HG03342 (cell line): ENCODE measurements around the gene DTX3.
"Not testable (repeated sequence)": the region's sequence is repeated elsewhere in the genome, so short reads cannot be mapped to it uniquely, and the experiment has no call there.

ENCODE experiments used
- ATAC-seq: cut with Tn5 transposase; IDR thresholded peaks from one replicate; pipeline ENCODE4 v1.9.1; 2021; ENCODE audit warnings: mild to moderate bottlenecking, moderate library complexity; ENCODE audit not compliant: unreplicated experiment

The DTX3 gene

DNA sequence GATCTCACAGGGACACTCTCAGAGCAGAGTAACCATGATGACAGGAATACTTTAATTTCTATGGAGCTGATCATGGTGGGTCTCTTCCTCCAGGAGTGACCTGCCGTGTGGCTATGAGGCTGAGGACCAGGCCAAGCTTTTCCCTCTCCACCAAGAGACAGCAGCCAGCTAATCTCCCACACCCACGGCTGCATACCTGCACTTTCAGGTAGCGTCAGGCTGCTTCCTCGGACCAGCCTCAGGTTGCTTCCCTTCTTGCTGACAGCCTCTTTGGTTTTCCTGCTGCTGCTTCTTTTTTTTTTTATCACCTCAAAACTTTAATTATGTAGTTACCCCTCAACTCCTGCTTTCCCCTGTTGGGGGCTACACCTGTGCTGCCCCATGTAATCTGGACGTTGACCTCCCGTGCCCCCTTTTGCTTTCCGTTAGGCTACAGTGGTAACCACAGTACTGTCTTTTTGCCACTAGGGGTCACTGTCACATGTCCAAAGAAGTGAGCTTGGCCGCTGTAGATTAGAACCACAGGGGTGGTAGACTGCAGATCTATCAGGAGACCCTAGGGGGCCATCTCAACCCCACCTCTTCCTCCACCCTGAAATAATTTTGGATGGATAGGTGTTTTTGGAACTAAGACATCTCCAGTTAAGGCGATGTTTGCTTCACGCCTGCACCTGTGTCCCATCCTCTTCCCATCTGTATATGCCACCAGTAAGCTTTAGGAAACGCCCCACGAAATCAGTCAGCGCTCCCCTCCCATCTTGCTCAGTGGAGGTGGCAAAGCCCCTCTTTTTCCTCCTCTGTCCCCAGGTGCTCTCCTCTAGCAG is 21.4 kb upstream of the DTX3 start:
- peak; percentile 96 for ATAC-seq

DNA sequence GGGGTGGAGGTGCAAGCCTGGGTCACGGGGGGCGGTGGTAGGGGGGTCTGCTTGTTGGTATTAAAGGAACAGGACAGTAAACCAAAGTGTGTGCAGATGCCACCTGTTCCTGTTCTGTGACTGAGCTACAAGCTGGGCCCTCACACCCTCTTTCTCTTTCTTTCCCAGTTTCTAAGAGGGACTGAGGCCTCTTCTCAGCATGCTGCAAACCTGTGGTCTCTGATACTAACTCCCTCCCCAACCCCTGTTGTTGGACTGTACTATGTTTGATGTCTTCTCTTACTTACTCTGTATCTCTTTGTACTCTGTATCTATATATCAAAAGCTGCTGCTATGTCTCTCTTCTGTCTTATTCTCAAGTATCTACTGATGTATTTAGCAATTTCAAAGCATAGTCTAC is 20.6 kb upstream of the DTX3 start:
- no peak for ATAC-seq

DNA sequence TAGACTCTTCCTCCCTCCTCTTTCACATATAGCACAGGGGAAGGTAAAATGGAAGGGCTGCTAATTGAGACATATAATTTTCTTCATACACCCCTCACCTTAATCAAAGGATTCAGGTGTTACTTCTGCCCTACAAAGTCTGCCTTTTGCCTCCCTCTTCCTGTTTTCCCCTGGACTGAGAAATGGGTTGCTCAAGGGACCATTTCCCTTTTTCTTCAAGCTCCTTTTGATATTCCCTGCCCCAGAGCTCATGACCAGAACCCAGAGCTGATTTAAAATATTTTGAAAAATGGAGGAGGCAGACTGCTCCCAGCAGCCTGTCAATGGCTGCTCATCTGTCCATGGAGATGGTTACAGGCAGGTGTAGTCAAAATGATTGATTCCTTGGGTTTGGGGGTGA is 19.9 kb upstream of the DTX3 start:
- ATAC-seq = no peak

DNA sequence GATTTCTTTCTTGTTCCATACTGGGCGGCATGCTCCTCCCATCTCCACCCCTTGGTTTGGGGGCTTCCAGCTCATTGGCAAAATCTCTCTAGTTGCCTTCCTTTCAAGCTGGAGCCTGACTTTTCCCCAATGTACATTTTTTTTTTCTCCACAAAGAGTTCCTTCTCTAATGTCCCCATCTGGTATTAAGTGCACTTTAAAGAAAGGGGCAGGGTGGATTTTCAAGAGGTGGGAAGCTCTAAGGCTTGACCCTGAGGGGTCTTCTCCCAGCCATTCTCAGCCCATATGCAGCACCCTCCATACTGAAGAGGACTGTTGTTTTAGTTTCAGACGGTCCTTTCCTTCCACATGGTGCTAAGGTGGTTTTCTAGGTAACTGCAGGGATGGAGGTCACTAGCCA is 19.5 kb upstream of the DTX3 start:
- no peak for ATAC-seq

DNA sequence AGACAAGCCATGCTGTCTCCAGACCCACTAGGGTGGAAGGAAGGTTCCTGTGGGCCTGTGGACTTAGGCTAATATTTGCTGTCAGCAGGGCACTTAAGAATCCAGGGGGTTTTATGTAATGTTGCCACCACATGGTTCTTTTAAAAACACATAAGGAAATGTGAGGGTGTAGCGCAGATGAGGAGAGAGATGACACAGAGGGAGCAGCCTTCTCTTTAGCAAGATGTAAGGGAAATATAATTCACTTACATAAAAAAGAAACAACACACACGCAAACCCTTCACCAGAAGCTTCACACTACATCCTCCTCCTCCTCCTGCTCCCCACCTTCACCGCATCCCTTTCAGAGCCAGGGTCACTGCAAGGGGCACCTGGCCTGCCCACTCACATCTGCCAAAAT is 18.5 kb upstream of the DTX3 start:
- no peak for ATAC-seq

DNA sequence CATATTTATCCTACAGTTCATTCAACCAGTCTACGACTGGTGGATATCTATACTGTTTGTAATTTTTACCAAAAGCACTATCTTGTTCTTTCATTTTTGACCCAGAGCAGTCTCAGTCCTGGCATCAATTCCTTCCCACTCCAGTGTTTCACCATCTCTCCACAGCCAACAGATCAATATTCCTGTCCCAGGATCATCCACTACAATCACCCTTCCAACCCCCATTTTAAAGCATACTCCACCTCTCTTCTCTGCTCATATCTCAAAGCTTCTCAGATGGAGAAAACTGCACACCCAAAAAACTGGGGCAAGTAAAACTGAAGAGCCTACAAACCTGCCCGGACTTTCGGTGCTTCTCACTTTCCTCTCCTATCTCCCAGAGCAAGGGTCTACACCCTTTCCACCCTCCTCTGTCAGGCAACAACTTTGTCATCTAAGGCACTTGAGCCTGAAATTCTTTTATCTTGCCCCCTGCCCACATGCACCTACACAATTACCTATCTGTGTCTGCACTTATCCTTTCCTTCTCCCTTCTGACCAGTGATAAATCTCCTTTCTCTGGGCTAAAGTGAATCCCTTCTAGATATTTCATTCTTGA is 17.7 kb upstream of the DTX3 start:
- ATAC-seq = no peak

DNA sequence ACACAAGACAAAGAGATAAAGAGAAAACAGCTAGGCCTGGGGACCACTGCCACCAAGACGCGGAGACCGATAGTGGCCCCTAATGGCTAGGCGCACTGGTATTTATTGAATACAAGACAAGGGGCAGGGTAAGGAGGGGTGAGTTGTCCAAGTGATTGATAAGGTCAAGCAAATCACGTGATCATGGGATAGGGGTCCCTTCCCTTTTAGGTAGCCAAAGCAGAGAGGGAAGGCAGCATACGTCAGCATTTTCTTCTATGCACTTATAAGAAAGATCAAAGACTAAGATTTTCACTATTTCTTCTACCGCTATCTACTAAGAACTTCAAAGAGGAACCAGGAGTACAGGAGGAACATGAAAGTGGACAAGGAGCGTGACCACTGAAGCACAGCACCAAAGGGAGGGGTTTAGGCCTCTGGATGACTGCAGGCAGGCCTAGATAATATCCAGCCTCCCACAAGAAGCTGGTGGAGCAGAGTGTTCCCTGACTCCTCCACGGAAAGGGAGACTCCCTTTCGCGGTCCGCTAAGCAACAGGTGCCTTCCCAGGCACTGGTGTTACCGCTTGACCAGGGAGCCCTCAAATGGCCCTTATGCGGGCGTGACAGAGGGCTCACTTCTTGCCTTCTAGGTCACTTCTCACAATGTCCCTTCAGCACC is 15.5 kb upstream of the DTX3 start:
- ATAC-seq = not testable (repeated sequence)

DNA sequence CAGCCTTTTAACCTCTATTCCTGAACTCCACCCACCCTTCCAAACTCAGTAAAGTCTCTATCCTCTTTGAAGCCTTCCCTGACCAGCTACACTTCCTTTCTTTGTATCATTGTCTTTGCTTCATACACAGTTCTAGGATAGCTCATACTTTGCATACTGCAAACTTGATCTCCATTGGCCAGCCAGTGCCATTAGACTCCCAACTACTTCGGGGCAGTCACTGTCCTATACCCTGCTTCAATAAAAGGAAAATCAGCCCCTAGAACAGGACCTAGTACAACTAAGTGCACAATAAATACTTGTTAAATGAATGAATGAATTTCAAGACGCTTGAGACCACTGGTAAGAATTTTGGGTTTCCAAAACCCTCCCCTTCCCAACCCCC is 14.2 kb upstream of the DTX3 start:
- no peak for ATAC-seq

DNA sequence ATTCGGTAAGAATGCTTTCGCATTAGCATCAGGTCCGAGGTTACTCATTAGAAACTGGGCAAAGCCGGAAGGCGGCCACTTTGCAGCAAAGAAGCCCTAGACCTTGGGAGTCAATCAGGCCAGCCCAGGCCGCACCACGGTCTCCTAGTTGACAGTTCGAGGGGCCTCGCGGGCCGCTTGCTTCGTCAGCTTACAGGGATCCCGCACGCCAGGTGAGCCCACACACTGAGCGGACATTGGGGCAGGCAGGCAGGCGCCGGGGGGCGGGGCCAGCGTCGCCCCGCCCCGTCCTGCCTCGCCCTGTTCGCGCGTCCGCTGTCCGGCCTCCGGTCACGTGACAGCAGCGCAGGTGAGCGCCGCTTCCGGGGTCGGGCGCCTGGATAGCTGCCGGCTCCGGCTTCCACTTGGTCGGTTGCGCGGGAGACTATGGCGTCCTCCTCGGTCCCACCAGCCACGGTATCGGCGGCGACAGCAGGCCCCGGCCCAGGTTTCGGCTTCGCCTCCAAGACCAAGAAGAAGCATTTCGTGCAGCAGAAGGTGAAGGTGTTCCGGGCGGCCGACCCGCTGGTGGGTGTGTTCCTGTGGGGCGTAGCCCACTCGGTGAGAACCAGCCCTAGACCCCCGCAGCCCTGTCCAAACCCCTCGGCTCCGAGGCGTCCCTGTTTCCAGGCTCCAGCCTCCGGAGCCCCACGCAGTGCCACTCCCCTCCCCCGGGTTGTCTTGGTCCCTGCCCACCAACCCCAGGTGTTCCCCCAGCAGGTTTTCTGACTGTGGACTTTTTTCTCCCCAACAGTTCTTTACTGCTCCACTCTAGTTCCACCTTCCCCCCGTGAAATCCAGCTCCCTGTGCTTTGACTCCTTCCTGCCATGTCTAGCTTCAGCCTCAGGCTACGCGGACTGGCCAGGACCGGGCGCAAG is 13.5 kb upstream of the DTX3 start, which contains the start of gene PIP4K2C:
PIP4K2C (plus strand) TSS at position 329 of the 918 bp plus-strand sequence; CDS start at position 427, 98 bp downstream.
- peak; percentile 96 for ATAC-seq

DNA sequence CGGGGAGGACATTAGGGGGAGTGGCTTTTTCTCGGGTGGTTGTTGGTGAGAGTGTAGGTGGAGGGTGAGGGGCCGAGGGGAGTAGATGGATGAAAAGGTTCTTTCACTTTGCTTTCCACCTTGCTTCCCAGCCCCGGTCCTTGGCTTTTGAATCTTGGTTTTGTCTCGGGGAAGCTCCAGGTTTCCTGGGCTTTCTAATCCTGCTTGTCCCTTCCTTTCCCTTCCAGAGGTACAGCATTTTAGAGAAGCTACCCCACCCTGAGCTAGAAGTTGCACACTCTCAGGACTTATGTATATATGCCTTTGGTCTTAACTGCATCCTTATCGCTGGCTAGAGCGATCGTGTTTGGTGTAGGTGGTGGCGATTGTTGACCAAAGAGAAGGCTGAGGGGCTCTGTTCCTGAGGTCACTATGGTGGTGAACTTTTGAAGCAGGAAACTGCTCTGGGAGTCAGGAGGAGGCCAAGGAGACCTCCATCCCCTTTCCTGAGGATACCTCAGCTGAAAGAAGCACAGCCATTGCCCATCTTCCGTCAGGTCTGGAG is 12.8 kb upstream of the DTX3 start:
- no peak for ATAC-seq

DNA sequence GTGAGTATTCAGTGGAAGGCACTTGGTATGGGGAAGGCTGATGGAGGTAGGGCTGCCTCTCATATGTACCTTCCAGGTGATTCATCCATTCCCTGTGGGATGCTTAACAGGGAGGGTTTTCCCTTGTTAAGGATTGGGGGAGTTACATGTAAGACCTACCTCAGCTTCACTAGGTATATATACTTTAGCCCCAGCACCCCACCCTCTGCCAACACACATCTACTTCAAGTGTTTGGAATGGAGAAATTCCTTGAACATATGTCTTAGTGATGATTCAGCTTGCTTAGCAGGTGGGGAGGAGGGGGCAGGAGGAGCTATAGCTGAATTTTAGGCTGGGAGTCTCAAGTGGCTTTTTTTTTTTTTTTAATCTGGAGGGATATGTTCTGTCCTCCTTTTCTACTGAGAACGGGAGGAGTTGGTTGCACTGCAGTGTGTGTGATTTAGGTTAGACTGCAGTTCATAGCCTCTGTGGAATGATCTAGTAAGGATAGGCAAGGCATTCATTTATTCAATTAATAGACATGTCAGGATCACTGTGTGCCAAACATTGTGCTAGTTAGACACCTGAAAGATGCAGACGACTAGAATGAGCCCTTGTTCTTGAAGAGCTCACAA is 12.0 kb upstream of the DTX3 start:
- no peak for ATAC-seq

DNA sequence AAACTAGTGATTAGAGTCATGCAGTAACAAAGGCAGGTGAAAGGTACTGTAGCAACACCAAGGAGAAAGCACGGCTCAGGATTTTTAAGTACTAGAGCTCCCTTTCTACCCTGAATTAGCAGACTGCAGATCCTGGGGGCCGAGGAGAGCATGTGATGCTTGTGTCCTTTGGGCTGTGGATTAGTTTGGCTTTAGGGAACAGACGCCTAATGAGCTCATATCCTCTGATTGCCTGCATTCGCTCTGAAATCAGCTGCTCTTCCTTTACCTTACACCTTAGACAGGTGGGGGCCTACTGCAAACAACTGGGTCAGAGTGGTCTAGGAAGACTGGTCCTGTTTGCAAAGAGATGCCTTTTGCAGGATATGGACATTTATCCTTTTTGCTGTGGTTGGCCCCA is 11.4 kb upstream of the DTX3 start:
- ATAC-seq = no peak

DNA sequence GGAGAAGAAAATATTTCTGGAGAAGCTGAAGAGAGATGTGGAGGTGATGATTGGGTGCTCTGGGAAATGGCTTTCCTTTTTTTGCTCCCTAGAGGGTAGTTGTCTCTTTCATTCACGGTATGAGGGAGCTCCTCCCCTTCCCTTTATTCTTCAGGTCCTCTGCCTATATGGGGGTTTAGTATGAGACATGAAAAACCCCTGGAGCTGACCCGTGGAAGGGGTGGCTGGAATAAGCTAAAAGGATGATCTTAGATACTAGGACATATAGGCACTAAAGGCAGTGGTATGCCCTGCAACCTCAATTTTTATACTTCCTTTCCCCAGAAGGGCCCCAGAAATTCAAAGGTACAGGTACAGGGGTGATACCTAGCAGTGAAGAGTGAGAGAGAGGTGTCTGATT is 4.2 kb upstream of the DTX3 start:
- no peak for ATAC-seq

DNA sequence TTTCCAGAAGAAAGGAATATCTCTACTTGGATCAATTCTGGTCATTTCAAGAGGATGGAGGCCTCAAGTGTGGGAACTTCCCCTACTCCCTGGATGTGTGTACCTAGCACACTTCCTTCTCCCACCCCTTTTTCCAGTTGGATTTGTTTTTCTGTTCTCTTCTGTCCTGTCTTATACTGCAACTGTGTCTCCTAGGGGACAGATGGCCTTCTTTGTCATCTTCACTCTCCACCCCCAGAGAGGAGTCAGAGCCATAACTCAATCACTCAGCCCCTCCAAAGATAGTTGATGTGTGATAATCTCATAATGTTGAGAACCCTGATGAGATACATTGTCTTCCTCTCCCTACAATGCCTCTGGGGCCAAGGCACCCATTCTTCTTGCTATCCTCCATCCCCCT is 2.1 kb upstream of the DTX3 start:
- ATAC-seq = no peak

DNA sequence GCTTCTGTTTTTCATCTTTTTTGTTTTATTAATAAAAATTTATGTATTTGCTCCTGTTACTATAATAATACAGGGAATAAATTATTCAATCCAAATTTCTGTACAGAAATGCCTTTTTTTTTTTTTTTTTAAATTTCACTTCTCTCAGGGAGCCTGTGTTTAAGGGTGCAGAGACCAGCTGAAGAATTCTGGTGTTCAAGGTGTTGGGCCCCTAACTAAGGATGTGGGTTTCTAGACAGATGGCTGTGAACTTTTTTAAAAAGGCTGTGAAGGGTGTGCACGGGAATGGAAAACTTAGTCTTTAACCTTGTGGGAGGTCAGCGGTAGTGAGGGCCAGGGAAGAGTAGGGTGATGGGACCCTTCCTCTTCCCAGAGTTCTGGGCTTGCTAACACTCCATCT is 1.3 kb upstream of the DTX3 start:
- ATAC-seq = no peak

DNA sequence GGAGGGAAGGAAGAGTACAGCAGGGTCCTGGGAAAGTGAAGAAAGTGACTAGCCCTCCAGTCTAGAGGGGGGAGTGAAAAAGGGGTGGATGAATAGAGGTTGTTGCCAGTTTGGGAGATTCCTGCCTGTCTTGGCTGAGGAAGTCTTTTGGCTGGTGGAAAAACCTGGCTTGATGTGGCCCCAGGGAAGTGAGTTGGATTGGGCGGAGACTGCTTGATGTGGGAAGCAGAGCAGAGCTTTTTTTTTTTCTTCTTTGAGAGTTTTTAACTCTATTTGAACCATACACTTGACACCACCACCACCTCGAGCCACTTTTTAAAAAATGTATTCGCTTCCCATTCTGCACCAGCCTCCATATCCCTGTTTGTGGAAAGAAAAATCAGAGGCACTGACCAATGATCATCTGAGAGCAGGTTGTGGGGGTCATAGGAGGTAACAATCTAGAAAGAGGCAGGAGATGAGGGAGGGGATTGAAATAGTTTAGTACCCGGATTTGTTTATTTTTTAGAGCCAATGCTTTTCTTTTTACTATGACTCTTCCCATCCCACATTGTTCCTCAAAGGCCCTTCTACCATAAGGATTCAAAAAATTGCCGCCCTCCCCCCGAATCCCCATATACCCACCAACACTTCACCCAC is 690 bp upstream of the DTX3 start:
- no peak for ATAC-seq

DNA sequence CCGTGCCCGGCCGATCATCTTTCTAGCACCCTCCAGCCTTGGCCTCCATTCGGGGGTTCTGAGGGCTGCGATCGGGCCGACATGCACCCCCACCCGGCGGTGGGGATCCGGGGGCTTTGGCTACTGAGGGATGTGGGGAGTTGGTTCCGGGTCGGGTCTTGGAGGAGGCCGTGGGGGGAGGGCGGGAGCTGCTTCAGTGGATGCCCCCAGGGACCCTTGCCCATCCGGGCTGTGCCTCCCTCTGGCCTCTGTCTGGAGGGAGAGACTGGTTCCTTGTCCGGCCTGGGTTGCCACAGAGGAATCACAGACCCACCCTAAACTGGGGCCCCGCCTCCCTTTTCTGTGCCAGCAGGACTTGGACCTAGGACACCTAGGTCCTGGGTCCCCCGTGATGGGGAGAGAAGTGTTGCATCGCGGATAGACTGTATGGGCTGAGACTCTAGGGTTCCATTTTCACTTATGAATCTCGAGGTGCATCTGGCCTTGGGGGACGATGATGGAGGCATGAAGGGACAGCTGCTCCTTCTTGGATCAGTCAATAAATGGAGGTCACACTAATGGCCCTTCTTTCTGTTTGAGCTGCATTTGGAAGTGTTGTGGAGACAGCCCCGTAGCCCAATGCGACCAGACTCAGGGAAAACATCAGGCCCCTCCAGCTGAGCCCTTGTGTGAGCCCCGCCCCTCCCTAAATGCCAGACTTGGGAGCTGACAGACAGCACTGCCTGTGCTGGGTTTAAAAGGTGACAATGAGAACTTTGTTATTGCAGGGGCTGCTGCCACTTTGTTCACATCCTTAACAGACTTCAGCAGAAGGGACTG is 577 bp downstream of the DTX3 start:
- peak; percentile 15 for ATAC-seq

DNA sequence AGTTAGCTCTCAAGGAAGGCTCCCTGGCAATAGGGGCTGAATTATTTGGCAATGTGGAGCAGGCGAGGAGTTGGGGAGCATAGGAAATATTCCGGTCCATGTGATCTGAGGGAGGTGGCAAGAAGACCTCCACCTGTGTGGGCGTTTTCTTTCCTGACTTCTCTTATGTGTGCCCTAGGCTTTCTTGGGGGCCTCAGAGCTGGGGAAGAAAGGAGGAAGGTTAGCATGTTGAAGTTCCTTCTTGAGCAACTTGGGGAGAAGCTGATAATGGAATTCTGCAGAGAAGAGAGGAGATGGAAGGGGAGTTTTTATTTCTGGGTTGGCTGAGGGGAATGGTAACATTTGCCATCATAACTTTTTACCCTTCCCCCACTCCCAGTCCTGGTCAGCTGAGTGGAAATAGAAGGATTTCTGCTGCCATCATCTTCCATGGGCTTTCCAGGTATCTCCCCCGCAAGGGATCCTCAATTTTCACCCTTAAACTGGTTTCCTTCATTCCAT is 1.2 kb downstream of the DTX3 start:
- ATAC-seq = no peak

DNA sequence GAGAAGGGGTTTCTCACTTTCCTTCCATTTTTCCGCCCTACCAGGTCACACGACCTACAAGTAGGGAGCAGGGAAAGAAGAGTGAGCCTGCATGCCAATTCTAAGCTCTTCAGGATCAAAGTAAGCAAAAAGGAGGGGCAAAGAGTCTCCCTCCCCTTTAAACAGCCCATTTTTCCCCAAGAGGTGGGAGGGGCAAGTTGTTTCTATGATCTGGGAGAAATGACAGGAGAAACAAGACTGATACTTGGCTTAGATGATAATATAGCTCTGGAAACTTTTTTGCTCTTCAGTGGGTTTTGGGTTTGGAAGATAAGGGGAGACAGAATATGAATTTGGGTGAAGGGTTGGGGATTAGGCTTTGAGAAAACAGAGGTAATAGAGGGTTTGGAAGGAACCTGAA is 1.8 kb downstream of the DTX3 start:
- no peak for ATAC-seq
